GM06990 (cell line): ENCODE results near the gene KLHL3.

Experiments
- DNase-seq: peaks from one replicate; pipeline ENCODE4 v3.0.0-alpha.2; 2011; ENCODE audit not compliant: insufficient read length; ENCODE audit errors: extremely low read depth
- H3K27me3 ChIP-seq: replicated peaks from 2 replicates; pipeline ENCODE4 v1.6.0; 2011; ENCODE audit warnings: low read length; ENCODE audit not compliant: control insufficient read depth, insufficient read depth
- H3K36me3 ChIP-seq: 2 replicates; pipeline ENCODE4 v1.5.1; 2011; ENCODE audit warnings: low read length; ENCODE audit not compliant: control insufficient read depth, insufficient read depth
- H3K4me3 ChIP-seq: replicated peaks from 2 replicates; pipeline ENCODE4 v1.5.1; 2011; ENCODE audit warnings: low read depth, mild to moderate bottlenecking, control low read depth, low read length
- CTCF ChIP-seq: IDR thresholded peaks from 2 replicates; pipeline ENCODE4 v1.5.1; 2011; ENCODE audit warnings: low read length, control low read depth, mild to moderate bottlenecking, inconsistent platforms; ENCODE audit not compliant: insufficient read depth, poor library complexity, severe bottlenecking

KLHL3 gene

GRCh38 chr5:137580030-137580429, 155.9 kb downstream of the KLHL3 start:
- TF ChIP-seq CTCF: peak; percentile 48
- Histone ChIP-seq H3K27me3 (no peaks in the 10 kb centered on the region; the same call in 1 of the 2 replicates), H3K36me3 (no peaks in the 10 kb centered on the region), H3K4me3 (no peak overlapping the region)
- no peak for DNase-seq

DNA sequence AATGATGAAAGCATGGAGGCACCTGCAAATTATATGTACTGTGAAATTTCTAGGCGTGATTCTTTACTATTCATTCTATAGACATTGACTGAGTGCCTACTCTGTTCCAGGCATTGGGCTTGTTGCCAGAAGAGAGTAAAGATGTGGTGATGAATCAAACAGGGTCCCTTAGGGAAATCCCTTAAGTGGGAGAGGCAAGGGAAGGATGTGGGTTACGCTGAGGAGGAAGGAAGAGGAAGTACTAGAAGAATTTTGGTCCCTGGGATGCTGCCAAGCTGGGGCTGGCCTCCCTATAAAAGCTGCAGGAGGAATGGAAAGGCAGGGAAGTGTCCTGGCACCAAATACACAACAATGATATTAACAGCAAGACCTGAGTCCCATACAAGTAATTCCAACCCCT, 160.0 kb downstream of the KLHL3 start:
- Histone ChIP-seq H3K36me3 (no peaks in the 10 kb centered on the region), H3K4me3 (no peak overlapping the region), H3K27me3 (no peaks in the 10 kb centered on the region; the same call in 1 of the 2 replicates)
- no peak for DNase-seq
- no peak for TF ChIP-seq CTCF

DNA sequence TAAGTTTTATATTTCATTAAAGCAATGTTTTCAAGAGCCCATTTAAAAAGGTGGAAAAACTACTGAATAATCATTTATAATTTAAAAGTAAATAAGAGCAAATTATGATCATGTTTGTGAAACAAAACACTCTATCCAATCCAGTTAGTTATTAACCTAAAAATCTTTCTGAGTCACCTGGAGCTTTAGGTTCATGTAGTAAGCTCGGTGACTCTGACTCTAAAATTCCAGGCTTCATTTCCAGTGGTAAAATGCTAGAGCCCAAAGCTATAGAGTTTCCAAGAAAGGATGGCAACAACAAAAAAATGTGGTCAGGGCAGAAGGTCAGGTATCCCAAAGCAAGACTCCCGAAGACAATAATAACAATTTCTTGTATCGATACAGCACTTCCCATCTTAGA, 160.7 kb downstream of the KLHL3 start:
- DNase-seq: no peak
- Histone ChIP-seq H3K4me3 (no peak overlapping the region), H3K27me3 (no peaks in the 10 kb centered on the region; the same call in 1 of the 2 replicates), H3K36me3 (no peaks in the 10 kb centered on the region)
- TF ChIP-seq CTCF: no peak

GRCh38 chr5:137573376-137573775, 162.5 kb downstream of the KLHL3 start:
- Histone ChIP-seq H3K36me3 (no peaks in the 10 kb centered on the region), H3K27me3 (no peaks in the 10 kb centered on the region; the same call in 1 of the 2 replicates), H3K4me3 (no peak overlapping the region)
- DNase-seq: no peak
- TF ChIP-seq CTCF: no peak

- TF ChIP-seq CTCF: no peak
- no peaks in the 10 kb centered on the region for H3K36me3 ChIP-seq
- H3K27me3 ChIP-seq: no peaks in the 10 kb centered on the region; the same call in 1 of the 2 replicates
- no peak for DNase-seq
- no peak overlapping the region for H3K4me3 ChIP-seq
Measured at GRCh38 chr5:137572042-137572695, 163.7 kb downstream of the KLHL3 start.

- no peaks in the 10 kb centered on the region; the same call in 1 of the 2 replicates for H3K27me3 ChIP-seq
- H3K4me3 ChIP-seq: no peak overlapping the region
- no peak for DNase-seq
- H3K36me3 ChIP-seq: no peaks in the 10 kb centered on the region
- no peak for TF ChIP-seq CTCF
Measured at GRCh38 chr5:137570070-137570469, 165.8 kb downstream of the KLHL3 start.
